Epithelial cell of esophagus (primary cell): ENCODE results near the gene MRO.
A peak's percentile ranks its signal among the peaks of the same experiment; 100 is the strongest.
"Not testable (repeated sequence)": the region's sequence is repeated elsewhere in the genome, so short reads cannot be mapped to it uniquely, and the experiment has no call there.

Experiments used
- DNase-seq: peaks from one replicate; pipeline ENCODE4 v3.0.0; 2010; ENCODE audit warnings: low read depth
- H3K4me3 ChIP-seq: 2 replicates; pipeline ENCODE4 v1.5.1; 2011; ENCODE audit warnings: mild to moderate bottlenecking, low read length, control low read depth
- CTCF ChIP-seq: IDR thresholded peaks from 2 replicates; pipeline ENCODE4 v1.5.1; 2011; ENCODE audit warnings: low read depth, mild to moderate bottlenecking, low read length, control low read depth, inconsistent platforms; ENCODE audit not compliant: insufficient read depth; ENCODE audit errors: missing control alignments

MRO gene

DNA sequence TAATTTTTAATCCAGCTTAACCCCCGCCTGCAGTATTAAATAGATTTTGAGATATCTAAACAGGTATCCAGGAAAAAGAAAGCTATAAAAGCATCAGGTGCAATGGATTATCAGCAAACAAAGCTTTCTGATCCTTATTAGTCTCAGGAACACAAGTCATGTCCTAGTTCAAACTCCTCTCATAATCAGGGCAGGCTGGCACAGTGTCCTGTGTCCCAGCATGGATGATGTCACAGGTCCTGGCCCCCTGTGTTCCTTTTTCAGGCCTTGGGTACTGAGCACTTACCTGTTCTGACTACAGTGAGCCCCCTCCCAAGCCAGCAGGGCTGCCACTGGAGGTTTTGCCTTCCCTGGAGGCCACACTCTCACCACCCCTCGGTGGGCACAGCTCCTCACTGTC lies 19.5 kb upstream of the MRO start:
- no peak overlapping the region for H3K4me3 ChIP-seq
- TF ChIP-seq CTCF: no peak
- no peak for DNase-seq

GRCh38 chr18:50836521-50836957 lies 16.7 kb upstream of the MRO start:
- no peak for TF ChIP-seq CTCF
- peak; percentile 76 for DNase-seq
- H3K4me3 ChIP-seq: no peak overlapping the region

DNA sequence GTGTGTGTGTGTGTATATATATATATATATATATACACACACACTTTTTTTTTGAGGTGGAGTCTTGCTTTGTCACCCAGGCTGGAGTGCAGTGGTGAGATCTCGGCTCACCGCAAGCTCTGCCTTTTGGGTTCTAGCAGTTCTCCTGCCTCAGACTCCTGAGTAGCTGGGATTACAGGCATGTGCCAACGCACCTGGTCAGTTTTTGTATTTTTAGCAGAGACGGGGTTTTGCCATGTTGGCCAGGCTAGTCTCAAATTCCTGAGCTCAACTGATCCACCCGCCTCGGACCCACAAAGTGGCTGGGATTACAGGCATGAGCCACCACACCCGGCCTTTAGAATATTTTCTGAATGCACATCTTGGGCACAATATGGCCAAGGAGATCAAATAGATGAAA lies 13.7 kb upstream of the MRO start:
- H3K4me3 ChIP-seq, DNase-seq: not testable (repeated sequence)

DNA sequence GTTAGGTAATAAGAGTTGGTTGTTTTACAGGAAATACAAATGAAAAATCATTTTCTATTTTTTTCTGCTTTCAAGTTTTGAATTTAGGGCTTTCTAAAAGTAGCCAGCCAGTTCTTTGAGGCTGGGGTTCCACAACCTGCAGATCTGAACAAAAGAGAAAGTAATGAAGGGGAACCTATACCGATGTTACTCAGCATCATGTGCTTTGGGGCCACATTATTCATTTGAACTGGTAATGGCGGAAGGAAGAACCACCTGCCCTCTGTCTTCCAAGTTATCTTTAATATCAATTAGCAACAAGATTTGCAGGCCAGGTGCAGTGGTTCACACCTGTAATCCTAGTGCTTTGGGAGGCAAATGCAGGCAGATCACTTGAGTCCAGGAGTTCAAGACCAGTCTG lies 12.9 kb upstream of the MRO start:
- no peak for DNase-seq
- no peak for TF ChIP-seq CTCF
- no peak overlapping the region for H3K4me3 ChIP-seq

GRCh38 chr18:50830544-50830943 lies 10.7 kb upstream of the MRO start:
- H3K4me3 ChIP-seq: no peak overlapping the region
- TF ChIP-seq CTCF: no peak
- no peak for DNase-seq

GRCh38 chr18:50829644-50830043 lies 9.8 kb upstream of the MRO start:
- no peak for DNase-seq
- no peak for TF ChIP-seq CTCF
- H3K4me3 ChIP-seq: no peak overlapping the region

DNA sequence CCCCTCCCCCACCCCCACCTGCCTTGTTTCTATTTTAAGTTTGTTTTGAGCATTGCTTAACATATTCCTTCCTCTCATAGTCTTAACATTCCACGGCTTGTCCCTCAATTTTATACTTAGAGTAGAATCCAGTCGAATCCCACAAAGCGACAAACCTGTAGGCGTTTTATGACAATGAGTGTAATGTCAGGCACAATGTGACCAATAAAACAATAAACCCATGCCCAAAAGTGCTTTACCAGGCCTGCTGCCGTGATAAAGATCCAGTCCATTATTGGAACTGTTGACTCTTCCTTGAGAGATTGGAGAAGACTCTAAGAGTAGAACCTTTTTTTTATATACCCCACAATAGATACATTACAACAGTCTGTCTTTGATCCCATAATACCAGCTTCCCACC lies 6.2 kb upstream of the MRO start:
- DNase-seq: no peak
- no peak for TF ChIP-seq CTCF
- H3K4me3 ChIP-seq: no peak overlapping the region

DNA sequence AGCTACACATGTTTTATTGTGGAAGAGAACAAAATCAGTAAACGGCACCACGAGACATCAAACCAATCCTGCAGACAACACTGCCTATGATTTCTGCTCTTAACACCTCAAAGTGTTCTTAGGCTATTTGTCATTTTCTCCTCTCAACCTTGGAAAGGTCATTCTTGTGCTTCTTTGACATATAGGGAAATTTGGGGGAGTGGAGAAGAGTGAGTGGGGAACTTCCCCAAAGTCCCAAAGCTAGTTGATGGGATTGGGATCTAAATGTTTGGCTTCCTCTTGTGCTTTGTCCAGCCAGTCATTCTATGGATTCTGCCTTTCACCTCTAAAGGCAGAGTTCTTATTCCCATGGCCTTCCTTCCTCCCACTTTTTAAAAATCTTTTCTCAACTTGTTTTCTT lies 5.8 kb upstream of the MRO start:
- no peak for TF ChIP-seq CTCF
- H3K4me3 ChIP-seq: no peak overlapping the region
- no peak for DNase-seq
